ENCODE data around the gene TBC1D19. TPM values are rescaled to one million over a fixed set of nuclear protein-coding genes. Genes with fewer than 3 reads are reported as not detected.

TBC1D19 gene
- total RNA-seq, 1 experiment from 2014 or later, result 2.2 TPM

- ATAC-seq (no peak), DNase-seq (ENCODE audit: low read depth, low spot score) (no peak)
- TF ChIP-seq, protein P1, sequence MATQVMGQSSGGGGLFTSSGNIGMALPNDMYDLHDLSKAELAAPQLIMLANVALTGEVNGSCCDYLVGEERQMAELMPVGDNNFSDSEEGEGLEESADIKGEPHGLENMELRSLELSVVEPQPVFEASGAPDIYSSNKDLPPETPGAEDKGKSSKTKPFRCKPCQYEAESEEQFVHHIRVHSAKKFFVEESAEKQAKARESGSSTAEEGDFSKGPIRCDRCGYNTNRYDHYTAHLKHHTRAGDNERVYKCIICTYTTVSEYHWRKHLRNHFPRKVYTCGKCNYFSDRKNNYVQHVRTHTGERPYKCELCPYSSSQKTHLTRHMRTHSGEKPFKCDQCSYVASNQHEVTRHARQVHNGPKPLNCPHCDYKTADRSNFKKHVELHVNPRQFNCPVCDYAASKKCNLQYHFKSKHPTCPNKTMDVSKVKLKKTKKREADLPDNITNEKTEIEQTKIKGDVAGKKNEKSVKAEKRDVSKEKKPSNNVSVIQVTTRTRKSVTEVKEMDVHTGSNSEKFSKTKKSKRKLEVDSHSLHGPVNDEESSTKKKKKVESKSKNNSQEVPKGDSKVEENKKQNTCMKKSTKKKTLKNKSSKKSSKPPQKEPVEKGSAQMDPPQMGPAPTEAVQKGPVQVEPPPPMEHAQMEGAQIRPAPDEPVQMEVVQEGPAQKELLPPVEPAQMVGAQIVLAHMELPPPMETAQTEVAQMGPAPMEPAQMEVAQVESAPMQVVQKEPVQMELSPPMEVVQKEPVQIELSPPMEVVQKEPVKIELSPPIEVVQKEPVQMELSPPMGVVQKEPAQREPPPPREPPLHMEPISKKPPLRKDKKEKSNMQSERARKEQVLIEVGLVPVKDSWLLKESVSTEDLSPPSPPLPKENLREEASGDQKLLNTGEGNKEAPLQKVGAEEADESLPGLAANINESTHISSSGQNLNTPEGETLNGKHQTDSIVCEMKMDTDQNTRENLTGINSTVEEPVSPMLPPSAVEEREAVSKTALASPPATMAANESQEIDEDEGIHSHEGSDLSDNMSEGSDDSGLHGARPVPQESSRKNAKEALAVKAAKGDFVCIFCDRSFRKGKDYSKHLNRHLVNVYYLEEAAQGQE (IDR thresholded peaks at IDR 0.05; ENCODE audit: insufficient read depth in 1 of 2, low read depth in 2 of 2, low read length in 1 of 2), result no peak
- TF ChIP-seq SIN3A (IDR thresholded peaks at IDR 0.05; ENCODE audit: borderline replicate concordance, insufficient read depth, low read depth, low read length) (no peak), POLR2AphosphoS5 (IDR thresholded peaks at IDR 0.05; ENCODE audit: low read depth, low read length) (no peak), TCF7L2 (IDR thresholded peaks at IDR 0.05; ENCODE audit: low read depth, low read length) (no peak)
- TF ChIP-seq, protein P2, sequence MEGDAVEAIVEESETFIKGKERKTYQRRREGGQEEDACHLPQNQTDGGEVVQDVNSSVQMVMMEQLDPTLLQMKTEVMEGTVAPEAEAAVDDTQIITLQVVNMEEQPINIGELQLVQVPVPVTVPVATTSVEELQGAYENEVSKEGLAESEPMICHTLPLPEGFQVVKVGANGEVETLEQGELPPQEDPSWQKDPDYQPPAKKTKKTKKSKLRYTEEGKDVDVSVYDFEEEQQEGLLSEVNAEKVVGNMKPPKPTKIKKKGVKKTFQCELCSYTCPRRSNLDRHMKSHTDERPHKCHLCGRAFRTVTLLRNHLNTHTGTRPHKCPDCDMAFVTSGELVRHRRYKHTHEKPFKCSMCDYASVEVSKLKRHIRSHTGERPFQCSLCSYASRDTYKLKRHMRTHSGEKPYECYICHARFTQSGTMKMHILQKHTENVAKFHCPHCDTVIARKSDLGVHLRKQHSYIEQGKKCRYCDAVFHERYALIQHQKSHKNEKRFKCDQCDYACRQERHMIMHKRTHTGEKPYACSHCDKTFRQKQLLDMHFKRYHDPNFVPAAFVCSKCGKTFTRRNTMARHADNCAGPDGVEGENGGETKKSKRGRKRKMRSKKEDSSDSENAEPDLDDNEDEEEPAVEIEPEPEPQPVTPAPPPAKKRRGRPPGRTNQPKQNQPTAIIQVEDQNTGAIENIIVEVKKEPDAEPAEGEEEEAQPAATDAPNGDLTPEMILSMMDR (IDR thresholded peaks at IDR 0.05), result no peak
- Histone ChIP-seq H3K27me3 (ENCODE audit: control insufficient read depth, insufficient read depth, low read length) (no peaks in the 10 kb centered on the region), H3K4me3 (ENCODE audit: low read depth in 2 of 2, low read length in 2 of 2) (no peak overlapping the region), H3K27ac (ENCODE audit: low read length) (no peak overlapping the region), H3K36me3 (ENCODE audit: control insufficient read depth, insufficient read depth, low read length) (no peaks in the 10 kb centered on the region), H3K9me3 (ENCODE audit: control insufficient read depth, insufficient read depth, low read depth, low read length) (no peaks in the 10 kb centered on the region), H3K4me1 (ENCODE audit: control insufficient read depth, insufficient read depth, low read length) (no peaks in the 10 kb centered on the region)
- POLR2A ChIA-PET, result no interaction called here
- intact Hi-C loops (cut with micrococcal nuclease; ENCODE audit: unreplicated experiment) (no loop called here), in situ Hi-C loops (cut with HindIII; ENCODE audit: low pct_unique_long_range_greater_than_20kb, low sequenced_read_pairs) (no loop called here)
- CTCF ChIA-PET, result no interaction called here
- no TSS peak for BruUV-seq (replicated peaks)
Observed at GRCh38 chr4:26701095-26701494, 117.2 kb downstream of the TBC1D19 start.

GRCh38 chr4:26701786-26702227 is 117.9 kb downstream of the TBC1D19 start:
- no peak for DNase-seq (ENCODE audit: low read depth, low spot score)
- no peak overlapping the region for H3K27ac ChIP-seq (ENCODE audit: low read length)

More at GRCh38 chr4:26701786-26702227, 117.9 kb downstream of the TBC1D19 start:
- H3K4me3 ChIP-seq (ENCODE audit: low read depth in 2 of 2, low read length in 2 of 2), result no peak overlapping the region
- BruUV-seq (replicated peaks), result no TSS peak
- ChIA-PET CTCF (no interaction called here), POLR2A (no interaction called here)
- no peak for TF ChIP-seq TCF7L2 (IDR thresholded peaks at IDR 0.05; ENCODE audit: low read depth, low read length)
- no peak for TF ChIP-seq SIN3A (IDR thresholded peaks at IDR 0.05; ENCODE audit: borderline replicate concordance, insufficient read depth, low read depth, low read length)
- TF ChIP-seq, protein P1 (IDR thresholded peaks at IDR 0.05; ENCODE audit: insufficient read depth in 1 of 2, low read depth in 2 of 2, low read length in 1 of 2), result no peak
- TF ChIP-seq, protein P2 (IDR thresholded peaks at IDR 0.05), result no peak
- TF ChIP-seq POLR2AphosphoS5 (IDR thresholded peaks at IDR 0.05; ENCODE audit: low read depth, low read length), result no peak
- no peak for ATAC-seq
- H3K27me3 ChIP-seq (ENCODE audit: control insufficient read depth, insufficient read depth, low read length), result no peaks in the 10 kb centered on the region
- H3K36me3 ChIP-seq (ENCODE audit: control insufficient read depth, insufficient read depth, low read length), result no peaks in the 10 kb centered on the region
- in situ Hi-C loops (cut with HindIII; ENCODE audit: low pct_unique_long_range_greater_than_20kb, low sequenced_read_pairs) (no loop called here), intact Hi-C loops (cut with micrococcal nuclease; ENCODE audit: unreplicated experiment) (no loop called here)
- no peaks in the 10 kb centered on the region for H3K4me1 ChIP-seq (ENCODE audit: control insufficient read depth, insufficient read depth, low read length)
- H3K9me3 ChIP-seq (ENCODE audit: control insufficient read depth, insufficient read depth, low read depth, low read length), result no peaks in the 10 kb centered on the region

Measured in Panc1 (cell line).